OCI-LY7 (cell line): Measurements from ENCODE around the gene MLPH.

Experiments used
- EZH2phosphoT487 ChIP-seq: fragments of 200-600 bp; sonication (generic); IDR thresholded peaks from 2 replicates; pipeline ENCODE4 v1.6.1; 2018; ENCODE audit warnings: low read depth, borderline replicate concordance, mild to moderate bottlenecking, mixed run types, antibody characterized with exemption, low read length, moderate library complexity, mixed read lengths
- TF ChIP-seq, protein P1 (sequence below): fragments of 200-600 bp; sonication (generic); conservative IDR thresholded peaks from 2 replicates; pipeline ENCODE4 v1.5.1; 2014; ENCODE audit warnings: mild to moderate bottlenecking, antibody characterized with exemption, low read length, moderate library complexity, mixed read lengths

DNA sequence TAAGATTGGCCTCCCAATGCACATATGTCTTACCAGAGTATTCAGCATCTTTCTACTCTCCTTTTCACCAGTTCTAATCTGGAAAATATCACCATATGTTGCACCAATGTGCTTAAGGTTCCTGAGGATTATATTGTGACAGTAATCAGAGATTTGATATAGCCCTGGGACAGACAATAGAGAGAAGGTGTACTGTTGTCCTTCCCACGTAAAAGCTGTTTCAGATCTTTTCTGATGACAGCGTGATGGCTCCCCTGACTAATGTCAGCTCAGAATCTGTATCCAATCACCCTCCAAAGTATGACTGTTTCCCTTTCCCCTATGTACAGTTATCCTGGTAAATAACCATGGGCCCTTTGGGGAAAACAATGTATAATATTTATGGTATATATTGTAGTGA is 9.0 kb upstream of the MLPH start:
- TF ChIP-seq, protein P1, sequence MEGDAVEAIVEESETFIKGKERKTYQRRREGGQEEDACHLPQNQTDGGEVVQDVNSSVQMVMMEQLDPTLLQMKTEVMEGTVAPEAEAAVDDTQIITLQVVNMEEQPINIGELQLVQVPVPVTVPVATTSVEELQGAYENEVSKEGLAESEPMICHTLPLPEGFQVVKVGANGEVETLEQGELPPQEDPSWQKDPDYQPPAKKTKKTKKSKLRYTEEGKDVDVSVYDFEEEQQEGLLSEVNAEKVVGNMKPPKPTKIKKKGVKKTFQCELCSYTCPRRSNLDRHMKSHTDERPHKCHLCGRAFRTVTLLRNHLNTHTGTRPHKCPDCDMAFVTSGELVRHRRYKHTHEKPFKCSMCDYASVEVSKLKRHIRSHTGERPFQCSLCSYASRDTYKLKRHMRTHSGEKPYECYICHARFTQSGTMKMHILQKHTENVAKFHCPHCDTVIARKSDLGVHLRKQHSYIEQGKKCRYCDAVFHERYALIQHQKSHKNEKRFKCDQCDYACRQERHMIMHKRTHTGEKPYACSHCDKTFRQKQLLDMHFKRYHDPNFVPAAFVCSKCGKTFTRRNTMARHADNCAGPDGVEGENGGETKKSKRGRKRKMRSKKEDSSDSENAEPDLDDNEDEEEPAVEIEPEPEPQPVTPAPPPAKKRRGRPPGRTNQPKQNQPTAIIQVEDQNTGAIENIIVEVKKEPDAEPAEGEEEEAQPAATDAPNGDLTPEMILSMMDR = no peak
- TF ChIP-seq EZH2phosphoT487 = no peak
